ENCODE measurements around the gene SLC6A7. TPM values are rescaled to one million over a fixed set of nuclear protein-coding genes. Genes with fewer than 3 reads are reported as not detected.
"Not testable (repeated sequence)": the region's sequence is repeated elsewhere in the genome, so short reads cannot be mapped to it uniquely, and the experiment has no call there.

SLC6A7 gene
- polyA plus RNA-seq, 3 donors, result 0.04 to 0.17 (median 0.12) TPM

- DNase-seq, result no peak
These were observed 51.7 kb downstream of the SLC6A7 start for GRCh38 chr5:150241298-150242160.

- no peak for DNase-seq
These were observed 52.5 kb downstream of the SLC6A7 start for GRCh38 chr5:150242251-150242894.

GRCh38 chr5:150243590-150243989 lies 53.7 kb downstream of the SLC6A7 start:
- DNase-seq, result no peak

GRCh38 chr5:150244209-150244608 lies 54.3 kb downstream of the SLC6A7 start:
- DNase-seq, result no peak

GRCh38 chr5:150245111-150245789 lies 55.4 kb downstream of the SLC6A7 start:
- no peak for DNase-seq

- no peak for DNase-seq
These were observed 55.9 kb downstream of the SLC6A7 start for GRCh38 chr5:150245808-150246207.

- no peak for DNase-seq
These were observed 56.6 kb downstream of the SLC6A7 start for GRCh38 chr5:150246429-150246828.

GRCh38 chr5:150246835-150247234 lies 57.0 kb downstream of the SLC6A7 start:
- DNase-seq, result no peak

- DNase-seq, result no peak
These were observed 57.9 kb downstream of the SLC6A7 start for GRCh38 chr5:150247726-150248125.

GRCh38 chr5:150248493-150248892 lies 58.6 kb downstream of the SLC6A7 start:
- DNase-seq, result not testable (repeated sequence)

- DNase-seq, result no peak
These were observed 59.1 kb downstream of the SLC6A7 start for GRCh38 chr5:150248946-150249345.

GRCh38 chr5:150249744-150250143 lies 59.9 kb downstream of the SLC6A7 start:
- DNase-seq, result no peak

GRCh38 chr5:150251504-150251903 lies 61.6 kb downstream of the SLC6A7 start:
- DNase-seq, result no peak

GRCh38 chr5:150252489-150252888 lies 62.6 kb downstream of the SLC6A7 start:
- no peak for DNase-seq

GRCh38 chr5:150253416-150254208 lies 63.8 kb downstream of the SLC6A7 start:
- no peak for DNase-seq

- DNase-seq, result no peak
These were observed 64.5 kb downstream of the SLC6A7 start for GRCh38 chr5:150254363-150254762.

- no peak for DNase-seq
These were observed 64.9 kb downstream of the SLC6A7 start for GRCh38 chr5:150254774-150255173.

- no peak for DNase-seq
These were observed 66.0 kb downstream of the SLC6A7 start for GRCh38 chr5:150255659-150256409.

GRCh38 chr5:150256410-150257064 lies 66.7 kb downstream of the SLC6A7 start:
- DNase-seq, result no peak

GRCh38 chr5:150257424-150257823 lies 67.6 kb downstream of the SLC6A7 start:
- DNase-seq, result no peak

- DNase-seq, result no peak
These were observed 68.3 kb downstream of the SLC6A7 start for GRCh38 chr5:150258130-150258529.

Data from renal pelvis (tissue), 4 donors.